HCT116 (cell line): ENCODE results near the gene CFAP54.
A peak's percentile ranks its signal among the peaks of the same experiment; 100 is the strongest.

ENCODE experiments used
- CTCF ChIP-seq, 3 experiments: fragments of 200-600 bp in 1 of 3; sonication (generic) in 1 of 3; IDR thresholded peaks in 2 of 3; conservative IDR thresholded peaks in 1 of 3; 2 replicates each; pipeline ENCODE4 v1.5.1; 2012 to 2017; ENCODE audit warnings: low read depth in 2 of 3, low read length in 2 of 3, antibody characterized with exemption in 1 of 3, borderline replicate concordance in 1 of 3, control low read depth in 1 of 3, mild to moderate bottlenecking in 1 of 3, mixed read lengths in 1 of 3, mixed run types in 1 of 3, moderate library complexity in 1 of 3; ENCODE audit not compliant: insufficient read depth in 1 of 3
- ZNF274 ChIP-seq: fragments of 200-500 bp; sonication (Bioruptor generic); IDR thresholded peaks from 2 replicates; pipeline ENCODE4 v1.6.1; 2014; ENCODE audit warnings: mild to moderate bottlenecking, low read depth, low read length, inconsistent platforms

- TF ChIP-seq CTCF (IDR thresholded peaks at IDR 0.05 in 2 of 3, conservative IDR thresholded peaks at IDR 0.05 in 1 of 3; ENCODE audit: borderline replicate concordance in 1 of 3, insufficient read depth in 1 of 3, low read depth in 2 of 3, low read length in 2 of 3), result peak in 2 of 3 experiments; percentile 35 to 37; a peak in 2 of 6 replicates
- no peak for TF ChIP-seq ZNF274
These were observed 209.1 kb downstream of the CFAP54 start for GRCh38 chr12:96698521-96698920.
